ENCODE measurements around the gene BMPR1A.

DNA sequence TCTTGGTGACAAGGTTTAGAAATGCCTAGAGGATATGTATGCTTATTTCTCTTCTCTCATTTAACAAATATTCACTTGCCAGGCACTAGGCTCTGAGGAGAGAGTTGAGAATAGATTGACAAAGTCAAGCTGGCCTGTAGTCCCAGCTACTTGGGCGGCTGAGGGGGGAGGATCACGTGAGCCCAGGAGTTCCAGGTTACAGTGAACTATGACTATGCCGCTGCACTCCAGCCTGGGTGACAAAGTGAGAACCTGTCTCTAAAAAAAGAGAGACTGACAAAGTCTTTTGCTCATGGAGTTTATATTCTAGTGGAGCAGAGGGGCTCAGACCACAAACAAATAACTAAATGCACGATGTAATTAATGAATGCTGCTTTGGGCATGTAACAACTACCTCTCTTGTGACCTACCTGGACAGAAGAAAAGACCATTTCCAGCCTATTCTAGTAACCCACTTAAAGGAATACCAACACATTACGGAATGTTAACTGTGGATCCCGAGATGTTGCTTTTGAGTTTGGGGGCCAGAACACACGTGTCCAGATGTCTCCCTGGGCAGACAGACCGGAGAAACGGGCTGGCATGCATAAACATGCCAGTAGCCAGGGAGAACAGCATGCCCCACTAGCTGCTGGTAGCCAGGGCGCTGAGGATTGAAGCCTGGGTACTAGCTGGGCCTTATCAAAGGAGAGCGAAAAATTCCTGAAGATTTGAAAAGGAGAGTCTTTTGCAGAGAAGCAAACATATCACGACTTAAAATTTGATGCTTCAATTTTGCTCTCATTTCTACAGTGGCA lies 2.6 kb upstream of the BMPR1A start:
- TF ChIP-seq CTCF (IDR thresholded peaks at IDR 0.05), result no peak
- no peak for TF ChIP-seq POLR2A (IDR thresholded peaks at IDR 0.05)

All from lower leg skin (tissue), 3 donors.